ENCODE measurements around the gene TMIE. TPM values are rescaled to one million over a fixed set of nuclear protein-coding genes. Genes with fewer than 3 reads are reported as not detected.
A peak's percentile ranks its signal among the peaks of the same experiment; 100 is the strongest.

TMIE gene
- total RNA-seq, result 2.5 TPM

- no peak for DNase-seq
Measured at GRCh38 chr3:46701181-46701939, at the start of gene TMIE. Gene TMIE, plus strand, starts transcription at chr3:46701392. Its CDS starts 96 bp downstream, at chr3:46701488.

GRCh38 chr3:46655271-46655670 lies 45.9 kb upstream of the TMIE start:
- DNase-seq, result no peak

GRCh38 chr3:46656778-46657556 lies 44.2 kb upstream of the TMIE start:
- DNase-seq, result no peak

GRCh38 chr3:46659285-46659684 lies 41.9 kb upstream of the TMIE start:
- no peak for DNase-seq

GRCh38 chr3:46660003-46660402 lies 41.2 kb upstream of the TMIE start:
- no peak for DNase-seq

GRCh38 chr3:46660543-46661523 lies 40.4 kb upstream of the TMIE start:
- DNase-seq, result no peak

- DNase-seq, result no peak
Measured at GRCh38 chr3:46661776-46662766, 39.1 kb upstream of the TMIE start.

GRCh38 chr3:46662771-46663551 lies 38.2 kb upstream of the TMIE start:
- peak; percentile 81 for DNase-seq

GRCh38 chr3:46663591-46664135 lies 37.5 kb upstream of the TMIE start:
- no peak for DNase-seq

- no peak for DNase-seq
Measured at GRCh38 chr3:46664188-46664970, 36.8 kb upstream of the TMIE start.

GRCh38 chr3:46664971-46665762 lies 36.0 kb upstream of the TMIE start:
- peak; percentile 53 for DNase-seq

- DNase-seq, result no peak
Measured at GRCh38 chr3:46665763-46666452, 35.3 kb upstream of the TMIE start.

GRCh38 chr3:46666453-46666845 lies 34.7 kb upstream of the TMIE start:
- DNase-seq, result no peak

- no peak for DNase-seq
Measured at GRCh38 chr3:46667061-46667621, 34.1 kb upstream of the TMIE start.

- DNase-seq, result no peak
Measured at GRCh38 chr3:46667657-46668056, 33.5 kb upstream of the TMIE start.

- no peak for DNase-seq
Measured at GRCh38 chr3:46668116-46668515, 33.1 kb upstream of the TMIE start.

GRCh38 chr3:46668591-46668990 lies 32.6 kb upstream of the TMIE start:
- no peak for DNase-seq

Measured in occipital lobe (tissue), 2 donors.